Panc1 (cell line): ENCODE data around the gene CFAP141.

ENCODE experiments used
- POLR2AphosphoS5 ChIP-seq: IDR thresholded peaks from 2 replicates; pipeline ENCODE4 v1.6.1; 2012; ENCODE audit warnings: mild to moderate bottlenecking, low read depth, low read length, moderate library complexity
- TCF7L2 ChIP-seq: IDR thresholded peaks from 2 replicates; pipeline ENCODE4 v1.6.1; 2011; ENCODE audit warnings: mild to moderate bottlenecking, low read depth, low read length, inconsistent platforms
- TF ChIP-seq, protein P1 (sequence below): fragments of 450-650 bp; IDR thresholded peaks from 2 replicates; pipeline ENCODE4 v1.5.1; 2017; ENCODE audit warnings: mild to moderate bottlenecking
- TF ChIP-seq, protein P2 (sequence below), 2 experiments: IDR thresholded peaks; 2 replicates each; pipeline ENCODE4 v1.6.1; 2011 to 2012; ENCODE audit warnings: low read depth in 2 of 2, control low read depth in 1 of 2, low read length in 1 of 2, mild to moderate bottlenecking in 1 of 2, moderate library complexity in 1 of 2; ENCODE audit not compliant: insufficient read depth in 1 of 2

DNA sequence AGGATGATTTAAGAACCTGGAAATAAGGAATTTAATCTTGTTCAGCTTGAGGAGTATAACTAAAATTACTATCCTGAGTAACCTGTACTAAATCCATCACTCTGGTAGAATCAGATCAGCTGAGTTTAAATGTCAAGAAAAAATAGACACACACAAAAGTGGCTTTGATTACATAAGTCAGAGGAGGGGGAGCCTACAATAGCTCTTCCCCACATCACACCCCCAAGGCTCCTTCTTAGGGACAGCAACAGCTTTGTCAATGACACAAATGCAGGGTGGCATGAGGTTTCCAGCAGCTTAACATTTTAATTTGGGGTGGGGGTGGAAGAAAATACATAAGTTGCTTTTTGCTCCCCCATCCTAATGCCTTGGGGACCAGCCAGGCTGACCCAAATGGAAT lies 38.7 kb downstream of the CFAP141 start:
- TF ChIP-seq, protein P1, sequence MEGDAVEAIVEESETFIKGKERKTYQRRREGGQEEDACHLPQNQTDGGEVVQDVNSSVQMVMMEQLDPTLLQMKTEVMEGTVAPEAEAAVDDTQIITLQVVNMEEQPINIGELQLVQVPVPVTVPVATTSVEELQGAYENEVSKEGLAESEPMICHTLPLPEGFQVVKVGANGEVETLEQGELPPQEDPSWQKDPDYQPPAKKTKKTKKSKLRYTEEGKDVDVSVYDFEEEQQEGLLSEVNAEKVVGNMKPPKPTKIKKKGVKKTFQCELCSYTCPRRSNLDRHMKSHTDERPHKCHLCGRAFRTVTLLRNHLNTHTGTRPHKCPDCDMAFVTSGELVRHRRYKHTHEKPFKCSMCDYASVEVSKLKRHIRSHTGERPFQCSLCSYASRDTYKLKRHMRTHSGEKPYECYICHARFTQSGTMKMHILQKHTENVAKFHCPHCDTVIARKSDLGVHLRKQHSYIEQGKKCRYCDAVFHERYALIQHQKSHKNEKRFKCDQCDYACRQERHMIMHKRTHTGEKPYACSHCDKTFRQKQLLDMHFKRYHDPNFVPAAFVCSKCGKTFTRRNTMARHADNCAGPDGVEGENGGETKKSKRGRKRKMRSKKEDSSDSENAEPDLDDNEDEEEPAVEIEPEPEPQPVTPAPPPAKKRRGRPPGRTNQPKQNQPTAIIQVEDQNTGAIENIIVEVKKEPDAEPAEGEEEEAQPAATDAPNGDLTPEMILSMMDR = no peak
- no peak for TF ChIP-seq POLR2AphosphoS5
- TF ChIP-seq, protein P2, sequence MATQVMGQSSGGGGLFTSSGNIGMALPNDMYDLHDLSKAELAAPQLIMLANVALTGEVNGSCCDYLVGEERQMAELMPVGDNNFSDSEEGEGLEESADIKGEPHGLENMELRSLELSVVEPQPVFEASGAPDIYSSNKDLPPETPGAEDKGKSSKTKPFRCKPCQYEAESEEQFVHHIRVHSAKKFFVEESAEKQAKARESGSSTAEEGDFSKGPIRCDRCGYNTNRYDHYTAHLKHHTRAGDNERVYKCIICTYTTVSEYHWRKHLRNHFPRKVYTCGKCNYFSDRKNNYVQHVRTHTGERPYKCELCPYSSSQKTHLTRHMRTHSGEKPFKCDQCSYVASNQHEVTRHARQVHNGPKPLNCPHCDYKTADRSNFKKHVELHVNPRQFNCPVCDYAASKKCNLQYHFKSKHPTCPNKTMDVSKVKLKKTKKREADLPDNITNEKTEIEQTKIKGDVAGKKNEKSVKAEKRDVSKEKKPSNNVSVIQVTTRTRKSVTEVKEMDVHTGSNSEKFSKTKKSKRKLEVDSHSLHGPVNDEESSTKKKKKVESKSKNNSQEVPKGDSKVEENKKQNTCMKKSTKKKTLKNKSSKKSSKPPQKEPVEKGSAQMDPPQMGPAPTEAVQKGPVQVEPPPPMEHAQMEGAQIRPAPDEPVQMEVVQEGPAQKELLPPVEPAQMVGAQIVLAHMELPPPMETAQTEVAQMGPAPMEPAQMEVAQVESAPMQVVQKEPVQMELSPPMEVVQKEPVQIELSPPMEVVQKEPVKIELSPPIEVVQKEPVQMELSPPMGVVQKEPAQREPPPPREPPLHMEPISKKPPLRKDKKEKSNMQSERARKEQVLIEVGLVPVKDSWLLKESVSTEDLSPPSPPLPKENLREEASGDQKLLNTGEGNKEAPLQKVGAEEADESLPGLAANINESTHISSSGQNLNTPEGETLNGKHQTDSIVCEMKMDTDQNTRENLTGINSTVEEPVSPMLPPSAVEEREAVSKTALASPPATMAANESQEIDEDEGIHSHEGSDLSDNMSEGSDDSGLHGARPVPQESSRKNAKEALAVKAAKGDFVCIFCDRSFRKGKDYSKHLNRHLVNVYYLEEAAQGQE (IDR thresholded peaks at IDR 0.05; ENCODE audit: insufficient read depth in 1 of 2, low read depth in 2 of 2, low read length in 1 of 2) = no peak
- no peak for TF ChIP-seq TCF7L2
